ENCODE results near the gene AGBL1.

AGBL1 gene

DNA sequence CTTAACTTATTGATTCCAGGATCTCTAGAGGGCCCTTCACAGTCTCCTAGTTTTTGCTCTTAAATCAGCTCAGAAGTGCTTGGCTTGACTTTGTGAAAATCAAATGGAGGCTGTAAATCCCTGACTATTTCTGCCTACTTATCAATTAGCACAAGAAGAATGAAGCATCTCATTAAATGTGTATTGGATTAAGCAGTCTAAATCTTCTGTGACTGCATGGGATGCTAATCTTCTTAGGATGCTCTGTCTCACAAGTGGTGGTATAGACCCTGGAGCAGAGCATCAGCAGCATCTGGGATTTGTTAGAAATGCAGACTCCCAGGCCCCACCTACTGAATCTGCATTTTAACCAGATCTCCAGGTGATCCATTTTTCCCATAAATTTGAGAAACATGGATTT is 488.7 kb downstream of the AGBL1 start:
- no peak for DNase-seq (ENCODE audit: low read depth, low spot score)
- ChIA-PET POLR2A (no interaction called here), CTCF (no interaction called here)
- H3K4me3 ChIP-seq (ENCODE audit: low read depth, low read length): no peak overlapping the region
- TF ChIP-seq, protein P1, sequence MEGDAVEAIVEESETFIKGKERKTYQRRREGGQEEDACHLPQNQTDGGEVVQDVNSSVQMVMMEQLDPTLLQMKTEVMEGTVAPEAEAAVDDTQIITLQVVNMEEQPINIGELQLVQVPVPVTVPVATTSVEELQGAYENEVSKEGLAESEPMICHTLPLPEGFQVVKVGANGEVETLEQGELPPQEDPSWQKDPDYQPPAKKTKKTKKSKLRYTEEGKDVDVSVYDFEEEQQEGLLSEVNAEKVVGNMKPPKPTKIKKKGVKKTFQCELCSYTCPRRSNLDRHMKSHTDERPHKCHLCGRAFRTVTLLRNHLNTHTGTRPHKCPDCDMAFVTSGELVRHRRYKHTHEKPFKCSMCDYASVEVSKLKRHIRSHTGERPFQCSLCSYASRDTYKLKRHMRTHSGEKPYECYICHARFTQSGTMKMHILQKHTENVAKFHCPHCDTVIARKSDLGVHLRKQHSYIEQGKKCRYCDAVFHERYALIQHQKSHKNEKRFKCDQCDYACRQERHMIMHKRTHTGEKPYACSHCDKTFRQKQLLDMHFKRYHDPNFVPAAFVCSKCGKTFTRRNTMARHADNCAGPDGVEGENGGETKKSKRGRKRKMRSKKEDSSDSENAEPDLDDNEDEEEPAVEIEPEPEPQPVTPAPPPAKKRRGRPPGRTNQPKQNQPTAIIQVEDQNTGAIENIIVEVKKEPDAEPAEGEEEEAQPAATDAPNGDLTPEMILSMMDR (IDR thresholded peaks at IDR 0.05; ENCODE audit: insufficient read depth, low read length, missing control alignments): no peak

DNA sequence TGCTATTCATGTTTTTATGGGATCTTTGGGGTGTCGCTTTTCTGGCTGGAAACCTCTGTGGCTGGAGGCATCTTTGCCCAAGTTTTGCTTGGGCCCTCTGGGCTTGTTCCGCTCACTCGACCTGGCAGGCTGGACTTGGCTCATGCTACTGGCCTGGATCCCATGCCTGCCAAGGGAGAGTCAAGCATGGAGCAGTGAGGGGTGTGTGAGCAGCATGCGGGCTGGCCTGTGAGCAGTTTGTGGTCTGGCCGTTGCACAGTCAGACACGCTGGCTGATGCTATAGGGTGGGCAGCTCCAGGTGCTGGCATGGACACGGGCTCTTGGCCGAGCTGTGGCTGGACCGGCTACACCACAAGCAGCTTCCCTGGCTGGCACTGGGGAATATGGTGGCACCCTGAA is 491.1 kb downstream of the AGBL1 start:
- POLR2A ChIA-PET: no interaction called here
- TF ChIP-seq, protein P1 (IDR thresholded peaks at IDR 0.05; ENCODE audit: insufficient read depth, low read length, missing control alignments): no peak
- DNase-seq (ENCODE audit: low read depth, low spot score): no peak
- CTCF ChIA-PET: no interaction called here
- H3K4me3 ChIP-seq (ENCODE audit: low read depth, low read length): no peak overlapping the region

DNA sequence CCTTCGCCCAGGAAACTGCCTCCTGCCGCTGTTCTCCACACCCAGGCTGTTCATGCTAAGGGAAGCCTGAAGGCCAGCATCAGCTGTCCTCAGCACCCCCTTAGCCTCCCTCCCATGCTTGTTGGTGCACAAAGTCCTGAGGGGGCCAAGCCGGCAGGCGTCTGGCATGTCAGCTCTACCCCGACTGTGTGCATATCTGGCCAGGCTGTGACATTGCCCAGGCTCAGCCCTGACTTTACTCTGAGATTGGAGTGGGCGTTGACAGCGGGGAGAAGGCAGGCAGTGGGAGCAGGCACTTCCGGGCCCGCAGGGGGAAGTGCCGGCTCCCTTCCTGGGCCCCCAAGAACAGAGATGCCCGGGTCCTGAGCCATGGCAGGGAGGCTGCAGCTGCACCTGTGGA is 492.2 kb downstream of the AGBL1 start:
- DNase-seq (ENCODE audit: low read depth, low spot score): no peak
- TF ChIP-seq, protein P1 (IDR thresholded peaks at IDR 0.05; ENCODE audit: insufficient read depth, low read length, missing control alignments): no peak
- ChIA-PET CTCF (no interaction called here), POLR2A (no interaction called here)
- no peak overlapping the region for H3K4me3 ChIP-seq (ENCODE audit: low read depth, low read length)

GRCh38 chr15:86572368-86572841 is 492.7 kb downstream of the AGBL1 start:
- ChIA-PET CTCF (no interaction called here), POLR2A (no interaction called here)

GRCh38 chr15:86573476-86573875 is 493.8 kb downstream of the AGBL1 start:
- TF ChIP-seq, protein P1 (IDR thresholded peaks at IDR 0.05; ENCODE audit: insufficient read depth, low read length, missing control alignments): no peak
- no peak for DNase-seq (ENCODE audit: low read depth, low spot score)
- ChIA-PET POLR2A (no interaction called here), CTCF (no interaction called here)
- no peak overlapping the region for H3K4me3 ChIP-seq (ENCODE audit: low read depth, low read length)

More at GRCh38 chr15:86572368-86572841, 492.7 kb downstream of the AGBL1 start:
- H3K4me3 ChIP-seq (ENCODE audit: low read depth, low read length): no peak overlapping the region
- TF ChIP-seq, protein P1 (IDR thresholded peaks at IDR 0.05; ENCODE audit: insufficient read depth, low read length, missing control alignments): no peak
- DNase-seq (ENCODE audit: low read depth, low spot score): no peak

- POLR2A ChIA-PET: no interaction called here
- TF ChIP-seq, protein P1 (IDR thresholded peaks at IDR 0.05; ENCODE audit: insufficient read depth, low read length, missing control alignments): no peak
- CTCF ChIA-PET: no interaction called here
- no peak overlapping the region for H3K4me3 ChIP-seq (ENCODE audit: low read depth, low read length)
- no peak for DNase-seq (ENCODE audit: low read depth, low spot score)
These were observed 508.7 kb downstream of the AGBL1 start for GRCh38 chr15:86588413-86588812.
